OCI-LY3 (cell line): ENCODE data around the gene SPATA17.

Source experiments
- CTCF ChIP-seq: fragments of 200-600, 300-600 bp; sonication (generic); IDR thresholded peaks from 2 replicates; pipeline ENCODE4 v1.5.1; 2014; ENCODE audit warnings: antibody characterized with exemption, low read length, low read depth
- EZH2phosphoT487 ChIP-seq: fragments of 200-600 bp; shearing (Covaris generic); IDR thresholded peaks from 2 replicates; pipeline ENCODE4 v1.6.1; 2018; ENCODE audit warnings: antibody characterized with exemption, mixed run types, low read depth

DNA sequence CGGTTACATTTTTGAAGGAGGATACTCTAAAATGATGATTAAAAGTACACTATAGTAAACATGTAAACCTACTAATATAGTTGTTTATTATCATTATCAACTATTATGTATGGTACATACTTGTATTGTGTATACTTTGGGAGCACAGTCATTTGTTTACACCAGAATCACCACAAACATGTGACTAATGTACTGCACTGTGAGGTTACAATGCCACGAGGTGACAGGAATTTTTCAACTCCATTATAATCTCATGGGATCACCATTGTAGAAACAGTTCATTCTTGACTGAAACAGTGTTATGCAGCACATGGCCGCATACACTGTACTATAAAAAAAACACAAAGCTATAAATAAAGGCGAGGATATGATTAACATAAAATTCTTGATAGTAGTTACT is 44.6 kb upstream of the SPATA17 start:
- no peak for TF ChIP-seq CTCF
- TF ChIP-seq EZH2phosphoT487, result no peak
